GM18499 (cell line): ENCODE data around the gene ADGRB2.

Source experiments
- ATAC-seq: cut with Tn5 transposase; IDR thresholded peaks from one replicate; pipeline ENCODE4 v1.9.1; 2021; ENCODE audit warnings: moderate number of reproducible peaks; ENCODE audit not compliant: insufficient read depth, unreplicated experiment

The ADGRB2 gene

GRCh38 chr1:31768407-31768907 lies 4.3 kb upstream of the ADGRB2 start:
- no peak for ATAC-seq

DNA sequence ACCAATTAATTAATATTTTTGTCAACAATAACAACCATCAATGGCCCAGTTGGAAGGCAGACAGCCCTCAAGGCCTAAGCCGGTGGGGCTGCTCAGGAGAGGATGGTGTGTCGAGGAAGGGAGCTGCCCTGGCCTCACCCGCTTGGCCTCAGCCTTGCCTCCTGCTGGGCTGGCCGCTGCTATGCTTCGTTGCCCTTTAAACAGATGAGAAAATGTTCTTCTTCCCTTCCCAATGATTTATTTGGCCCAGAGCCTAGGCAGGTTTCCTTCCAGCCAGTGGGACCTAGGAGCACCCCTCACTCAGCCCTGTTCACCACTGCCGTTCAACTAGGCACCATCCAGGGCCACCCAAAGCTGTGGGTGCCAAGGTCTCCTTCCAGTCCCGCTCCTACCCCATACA lies 3.1 kb upstream of the ADGRB2 start:
- ATAC-seq: no peak

DNA sequence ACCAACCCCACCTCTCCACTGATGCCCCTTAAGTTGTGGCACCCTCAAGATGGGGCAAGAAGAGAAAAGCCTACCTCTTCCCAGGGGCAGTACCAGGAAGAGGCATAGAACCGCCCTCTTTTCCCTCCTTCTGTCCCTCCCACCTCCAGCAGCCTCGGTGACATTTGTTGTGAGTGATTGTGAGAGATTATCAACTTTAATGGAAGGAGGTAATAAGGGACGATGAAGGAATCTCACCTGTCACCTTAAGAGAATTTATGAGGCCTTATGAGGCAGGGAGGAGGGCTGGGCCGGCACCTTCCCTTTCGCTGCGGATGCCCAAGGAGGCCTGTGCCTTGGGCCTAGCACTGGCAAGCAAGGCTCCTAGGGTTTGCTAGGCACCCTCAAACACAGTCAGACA lies 1.4 kb upstream of the ADGRB2 start:
- no peak for ATAC-seq

GRCh38 chr1:31765041-31765467 lies 914 bp upstream of the ADGRB2 start:
- ATAC-seq: no peak

GRCh38 chr1:31763671-31764311 lies 349 bp downstream of the ADGRB2 start:
- ATAC-seq: no peak

DNA sequence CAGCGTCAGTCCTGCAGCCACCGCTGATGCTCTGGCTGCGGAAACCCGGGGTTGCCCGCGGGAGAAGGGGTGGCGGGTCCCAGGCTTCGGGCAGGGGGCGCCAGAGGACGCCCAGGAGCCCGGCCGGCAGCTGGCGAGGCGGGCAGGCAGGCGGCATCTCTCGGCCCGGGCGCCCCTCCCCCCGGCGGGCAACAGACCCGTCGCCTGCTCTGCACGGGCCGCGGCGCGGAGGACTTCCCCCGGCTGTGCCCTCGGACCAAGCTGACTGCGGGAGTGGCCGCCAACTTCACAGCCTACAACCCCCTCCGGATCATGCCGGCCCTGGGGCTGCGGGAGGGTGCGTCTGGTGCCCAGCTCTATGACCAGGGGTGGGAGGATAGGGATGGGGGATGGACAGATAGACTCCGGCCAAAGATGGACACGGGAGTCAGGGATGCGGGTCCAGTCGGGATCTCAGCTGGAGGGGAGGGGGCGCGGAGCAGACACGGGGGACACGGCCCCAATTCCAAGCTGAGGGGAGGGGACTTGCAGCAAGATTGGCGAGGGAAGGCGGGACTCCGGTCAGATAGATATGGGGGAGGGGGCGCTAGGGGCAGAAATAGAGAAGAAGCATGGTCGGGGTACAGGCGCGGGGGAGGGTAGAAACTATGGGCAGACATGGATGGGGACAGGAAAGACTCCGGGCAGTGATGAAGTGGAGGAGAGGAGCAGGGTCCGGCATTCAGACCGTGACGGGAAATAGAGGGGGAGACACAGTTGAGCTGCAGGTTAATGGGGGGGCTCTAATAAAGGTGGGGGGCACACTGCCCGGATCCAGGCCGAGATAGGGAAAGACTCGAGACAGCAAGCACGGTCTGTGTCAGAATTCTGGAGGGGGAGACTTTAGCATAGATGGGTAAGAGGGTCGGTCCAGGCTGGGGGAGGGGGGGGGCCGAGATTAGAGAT lies 1.1 kb downstream of the ADGRB2 start:
- no peak for ATAC-seq

DNA sequence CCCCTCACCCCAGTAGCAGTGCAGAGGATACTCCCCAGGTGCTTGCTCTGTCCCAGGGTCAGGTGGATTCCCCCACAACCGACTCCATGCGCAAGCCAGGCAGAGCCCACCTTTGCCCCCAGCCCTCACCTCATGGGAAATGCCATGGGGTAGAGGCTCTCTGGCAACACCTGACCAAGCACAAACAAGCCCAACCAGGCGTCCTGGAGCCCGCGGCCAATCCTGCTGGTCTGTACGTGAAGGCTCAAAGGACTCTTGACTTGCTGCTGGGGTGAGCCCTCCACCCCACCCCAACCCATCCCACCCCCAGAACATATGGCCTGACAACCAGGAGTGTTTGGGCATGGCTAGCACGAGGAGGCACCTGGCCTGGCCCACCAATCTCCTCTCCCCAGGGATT lies 1.8 kb downstream of the ADGRB2 start:
- ATAC-seq: no peak

- no peak for ATAC-seq
Measured at GRCh38 chr1:31761883-31762282, 2.3 kb downstream of the ADGRB2 start.

- no peak for ATAC-seq
Measured at GRCh38 chr1:31760471-31761470, 3.4 kb downstream of the ADGRB2 start.

DNA sequence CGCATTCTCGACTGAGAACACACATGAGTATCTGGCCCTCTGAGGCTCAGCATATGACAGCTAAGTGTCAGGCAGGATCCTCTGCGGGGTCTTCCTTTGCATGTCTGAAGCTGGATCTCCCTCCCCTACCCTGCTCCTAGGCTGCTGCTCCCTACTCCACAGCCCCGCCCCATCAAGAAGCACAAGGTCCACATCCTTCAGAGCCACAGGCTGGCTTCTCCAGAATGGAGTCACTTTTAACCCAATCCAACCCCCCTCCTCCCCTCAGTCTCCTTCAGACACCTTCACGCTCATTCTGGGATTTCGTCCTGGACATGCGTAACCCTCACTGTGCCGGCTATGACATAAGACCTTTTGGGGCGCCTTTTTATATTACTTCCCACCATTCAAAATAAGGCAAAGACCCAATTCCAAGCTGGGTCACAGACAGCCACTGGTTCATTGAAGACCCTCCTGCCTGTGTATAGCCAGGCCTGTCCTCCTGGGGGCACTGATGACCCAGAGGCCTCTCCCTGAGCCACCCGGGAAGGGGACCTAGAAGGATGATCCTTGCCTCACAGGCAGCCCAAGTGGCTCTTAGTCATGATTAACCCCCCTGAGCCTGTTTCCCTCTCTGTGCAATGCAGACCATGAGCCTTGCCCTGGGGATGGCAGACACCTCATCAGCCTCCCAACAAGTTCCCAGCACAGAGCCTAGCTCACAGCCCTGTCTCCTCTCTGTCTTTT lies 4.7 kb downstream of the ADGRB2 start:
- ATAC-seq: no peak

DNA sequence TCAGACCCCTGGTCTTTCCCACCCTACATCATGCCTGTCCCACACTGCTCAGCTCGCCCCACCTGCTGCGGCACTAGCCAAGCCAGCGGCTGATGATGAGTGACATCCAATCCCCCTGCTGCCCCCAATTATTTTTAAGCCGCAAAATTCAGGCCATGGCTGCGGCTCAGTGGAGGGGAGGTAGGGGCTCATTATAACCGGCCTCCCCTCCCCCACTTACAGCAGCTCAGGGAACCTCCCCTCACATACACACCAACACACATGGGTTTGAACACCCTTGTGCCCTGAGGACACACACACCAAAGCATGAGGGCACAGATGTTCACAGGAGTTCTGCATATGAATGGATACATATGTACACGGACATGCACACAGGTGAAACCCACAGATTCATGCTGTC lies 5.3 kb downstream of the ADGRB2 start:
- ATAC-seq: no peak

DNA sequence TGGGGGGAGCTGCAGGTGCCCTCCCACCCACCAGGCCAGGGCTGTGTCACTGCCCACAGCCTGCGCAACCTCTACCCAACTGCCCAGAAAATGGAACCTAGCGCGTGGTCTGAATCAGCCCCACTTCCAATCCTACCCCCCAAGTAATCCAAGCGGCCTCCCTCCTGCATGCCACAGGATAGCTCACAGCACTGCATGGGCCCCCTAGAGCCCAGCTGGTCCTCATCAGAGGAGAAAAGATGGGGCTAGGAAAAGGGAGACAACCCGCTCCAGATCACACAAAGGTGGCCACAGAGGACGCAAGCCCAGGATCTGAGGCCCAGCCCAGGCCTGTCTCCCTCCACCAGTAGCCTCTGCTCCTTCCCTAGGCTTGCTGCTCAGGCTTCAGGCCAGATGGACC lies 6.2 kb downstream of the ADGRB2 start:
- no peak for ATAC-seq

DNA sequence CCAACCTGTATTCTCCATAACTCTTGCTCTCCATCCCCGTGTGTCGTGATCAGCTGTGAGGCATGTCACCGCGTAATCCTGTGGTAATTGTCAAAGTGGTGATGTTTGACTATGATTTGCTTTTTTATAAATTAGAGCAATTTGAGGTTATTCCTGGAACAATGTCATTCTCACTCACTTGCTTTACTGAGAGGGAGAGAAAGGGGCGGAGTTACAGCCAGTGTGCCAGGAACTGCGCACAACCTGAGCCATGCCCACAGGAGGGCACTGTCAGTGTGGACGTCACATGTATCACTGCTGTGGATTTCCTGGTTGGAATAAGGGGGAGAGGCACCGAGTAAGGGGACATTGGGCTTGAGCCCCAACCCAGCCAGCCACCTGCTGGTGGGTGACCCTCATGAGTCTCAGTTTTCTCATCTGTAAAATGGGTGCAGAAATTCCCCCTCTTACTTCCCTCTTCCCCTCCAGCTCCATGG lies 6.9 kb downstream of the ADGRB2 start:
- no peak for ATAC-seq

- no peak for ATAC-seq
Measured at GRCh38 chr1:31756578-31756977, 7.6 kb downstream of the ADGRB2 start.

DNA sequence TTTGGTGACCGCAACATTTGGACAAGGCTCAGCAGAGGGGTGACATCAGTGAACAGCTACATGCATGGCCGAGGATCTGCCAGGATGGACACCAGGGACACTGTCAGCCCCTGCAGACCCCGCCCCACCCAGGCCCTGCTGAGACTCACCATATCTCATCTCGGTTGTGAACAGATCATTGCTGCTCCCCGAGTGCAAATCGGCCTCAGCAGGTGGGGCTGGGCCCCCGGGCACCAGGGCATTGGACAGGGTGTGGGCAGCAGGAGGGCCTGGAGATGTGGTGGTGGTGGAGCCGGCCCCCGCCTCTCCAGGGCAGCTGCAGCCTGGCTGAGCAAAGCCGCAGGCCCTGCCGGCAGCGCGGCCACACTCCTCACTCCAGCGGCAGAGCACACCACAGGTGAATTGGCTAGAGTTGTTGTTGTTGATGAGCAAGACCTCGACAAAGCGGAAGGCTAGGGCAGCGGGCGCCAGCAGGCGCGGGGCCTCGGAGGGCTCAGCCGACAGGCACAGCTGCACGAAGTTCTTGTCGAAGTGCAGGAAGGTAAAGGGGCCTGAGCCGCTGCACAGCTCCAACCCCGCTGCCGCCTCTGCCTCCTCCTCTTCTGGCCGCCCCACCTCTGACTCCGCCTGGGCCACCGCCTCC lies 8.2 kb downstream of the ADGRB2 start:
- ATAC-seq: no peak

GRCh38 chr1:31755197-31755611 lies 8.9 kb downstream of the ADGRB2 start:
- no peak for ATAC-seq

- no peak for ATAC-seq
Measured at GRCh38 chr1:31754397-31754796, 9.7 kb downstream of the ADGRB2 start.

GRCh38 chr1:31753707-31754349 lies 10.3 kb downstream of the ADGRB2 start:
- ATAC-seq: no peak
